Left forelimb (tissue), 1 donor: ENCODE data around the gene ABHD14A.
A peak's percentile ranks its signal among the peaks of the same experiment; 100 is the strongest.

Source experiments
- DNase-seq: peaks from one replicate; pipeline ENCODE4 v3.0.0-alpha.2; 2018; ENCODE audit warnings: low spot score

Gene ABHD14A

GRCh38 chr3:51997172-51997571 is 22.3 kb downstream of the ABHD14A start:
- no peak for DNase-seq

GRCh38 chr3:51997935-51998596 is 23.2 kb downstream of the ABHD14A start:
- no peak for DNase-seq

GRCh38 chr3:51998774-51999173 is 23.9 kb downstream of the ABHD14A start:
- DNase-seq, result no peak

DNA sequence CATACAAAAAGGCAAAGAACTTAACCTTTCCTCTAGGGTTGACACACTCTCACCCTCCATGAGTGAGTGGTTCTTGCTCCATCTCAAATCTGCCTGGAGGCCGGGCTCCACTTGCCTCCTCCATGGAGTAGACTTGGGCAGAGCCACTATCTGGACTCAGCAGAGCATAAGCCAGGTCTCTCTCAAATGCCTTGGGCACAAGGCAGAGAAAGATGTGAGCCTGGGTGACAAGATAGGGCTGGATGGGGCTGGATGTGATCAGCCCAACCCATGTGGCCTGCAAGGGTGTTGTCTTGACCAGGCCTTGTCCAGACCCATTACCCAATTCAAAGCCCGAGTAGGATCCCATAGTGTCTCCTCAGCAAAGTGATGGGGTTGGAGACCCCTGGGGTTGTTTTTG is 25.0 kb downstream of the ABHD14A start:
- no peak for DNase-seq

DNA sequence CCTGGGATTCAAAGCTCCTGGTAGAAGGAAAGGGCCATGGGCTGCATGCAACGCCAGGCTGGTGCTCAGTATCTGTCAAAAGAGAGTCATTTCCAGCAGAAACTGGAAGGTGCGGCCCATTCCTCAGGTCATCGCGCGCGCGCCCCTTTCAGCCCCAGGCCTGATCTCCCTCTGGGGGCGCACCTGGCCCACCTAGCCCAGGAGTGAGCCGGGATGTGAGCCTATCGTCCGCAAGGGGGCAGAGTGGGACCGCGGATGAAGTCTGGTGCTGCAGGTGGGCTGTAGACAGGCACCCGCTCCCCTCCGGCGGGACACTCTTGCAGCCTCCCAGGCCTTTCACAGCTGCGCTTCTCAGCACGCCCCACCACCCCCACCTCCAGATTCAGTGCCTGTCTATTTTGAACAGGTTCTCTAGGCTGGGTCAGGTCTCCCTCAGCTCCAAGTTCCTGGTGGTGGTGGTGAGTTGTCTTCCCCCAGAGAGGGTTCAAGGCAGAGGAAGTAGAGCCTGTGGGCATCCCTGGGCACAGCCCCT is 26.6 kb downstream of the ABHD14A start:
- DNase-seq, result peak; percentile 86

DNA sequence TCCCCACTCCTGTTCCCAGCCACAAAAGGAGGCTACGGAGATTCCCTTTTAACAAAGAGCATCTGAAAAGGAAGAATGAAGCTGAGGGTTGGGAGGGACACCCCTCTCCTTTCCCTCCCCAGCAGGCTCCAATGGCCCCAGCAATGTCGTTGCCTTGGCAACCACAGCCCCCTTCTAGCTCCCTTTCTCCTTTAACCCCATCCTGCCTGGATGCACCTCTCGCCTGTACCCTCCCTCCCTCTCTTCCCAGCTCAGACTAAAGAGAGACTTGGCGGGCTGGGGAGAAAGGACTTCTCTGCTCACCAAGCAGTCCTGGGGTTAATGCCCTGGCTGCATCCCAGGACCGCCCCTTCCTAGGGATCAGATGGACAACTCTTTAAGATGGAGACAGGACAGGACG is 27.9 kb downstream of the ABHD14A start:
- no peak for DNase-seq

- DNase-seq, result peak; percentile 78
These were observed 29.4 kb downstream of the ABHD14A start for GRCh38 chr3:52004163-52004787.

DNA sequence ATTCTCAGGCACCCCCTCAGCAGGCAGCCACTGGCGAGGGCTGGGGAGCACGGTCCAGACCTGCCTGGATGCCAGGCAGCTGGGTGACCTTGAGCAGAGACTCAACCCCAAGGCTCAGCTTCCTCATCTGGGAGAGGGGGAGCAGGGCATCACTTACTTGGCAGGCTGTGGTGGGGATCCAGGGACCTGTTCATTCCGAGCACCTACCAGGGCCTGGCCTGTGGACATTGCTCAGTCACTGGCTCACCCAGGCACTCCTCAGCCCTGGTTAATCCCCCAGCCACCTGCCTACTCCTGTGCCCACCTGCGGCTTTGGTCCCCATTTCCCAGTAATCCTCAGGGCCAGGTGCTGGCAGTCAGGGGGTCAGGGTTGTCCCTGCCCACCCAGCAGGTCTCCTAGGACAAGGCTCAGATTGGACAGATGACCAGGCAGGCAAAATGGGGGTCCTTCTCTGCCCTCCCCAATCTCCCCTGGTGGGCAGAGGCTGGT is 30.1 kb downstream of the ABHD14A start:
- DNase-seq, result no peak

DNA sequence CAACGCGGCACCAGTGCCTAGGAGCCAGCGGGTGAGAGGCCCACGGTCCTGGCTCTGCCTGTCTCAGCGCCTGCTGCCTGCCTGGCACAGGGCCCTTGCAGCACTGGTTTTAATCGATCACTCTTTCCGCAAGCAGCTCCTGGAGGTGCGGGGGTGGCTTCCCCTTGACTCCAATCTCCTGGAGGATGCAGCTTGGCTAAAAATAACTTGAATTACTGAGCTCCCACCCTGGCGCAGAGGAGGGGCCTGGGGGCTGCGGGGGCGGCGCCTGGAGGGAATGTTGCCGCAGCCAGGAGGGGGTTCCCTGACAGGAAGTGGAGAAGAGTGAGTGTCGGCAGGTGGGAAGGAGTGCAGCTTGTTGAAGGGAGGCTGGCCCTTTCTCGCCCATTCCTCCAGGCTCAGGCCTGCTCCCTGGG is 30.7 kb downstream of the ABHD14A start:
- DNase-seq, result peak; percentile 77

DNA sequence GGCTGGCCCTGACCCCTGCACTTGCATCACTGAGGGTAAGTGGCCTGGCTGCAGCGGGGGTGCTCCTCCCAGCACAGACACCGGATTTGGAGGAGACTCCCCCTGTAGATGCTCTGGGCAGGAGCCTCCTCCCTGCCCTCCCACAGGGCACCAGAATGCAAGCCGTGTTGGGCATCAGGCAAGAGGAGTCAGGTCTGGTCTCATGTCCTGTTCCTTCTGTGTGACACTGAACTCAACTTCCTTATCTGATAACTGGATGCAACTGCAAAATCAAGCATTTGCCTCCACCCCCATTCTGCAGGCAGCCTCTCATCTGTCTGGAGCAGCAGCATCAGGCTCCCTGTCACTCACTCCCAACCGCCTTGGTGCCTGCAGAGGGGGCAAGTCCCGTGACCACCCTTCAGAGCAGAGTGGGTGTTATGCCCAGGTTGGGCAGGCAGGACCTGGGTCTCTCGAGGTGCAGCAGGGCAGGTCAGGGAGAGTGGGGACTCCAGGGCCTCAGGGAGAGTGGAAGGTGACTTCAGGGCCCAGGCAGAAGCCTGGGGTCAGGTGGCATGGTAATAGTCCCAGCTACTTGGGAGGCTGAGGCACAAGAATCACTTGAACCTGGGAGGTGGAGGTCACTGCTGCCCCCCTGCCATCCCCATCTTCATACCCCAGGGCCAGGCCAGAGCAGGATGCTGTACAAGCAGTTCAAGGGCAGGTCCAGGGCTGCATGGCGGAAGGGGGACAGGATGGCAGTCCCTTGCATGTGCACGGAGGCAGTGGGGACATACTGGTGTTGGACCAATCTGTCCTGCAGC is 31.4 kb downstream of the ABHD14A start:
- no peak for DNase-seq

GRCh38 chr3:52006820-52007133 is 31.9 kb downstream of the ABHD14A start:
- no peak for DNase-seq

GRCh38 chr3:52007291-52007690 is 32.4 kb downstream of the ABHD14A start:
- no peak for DNase-seq

- no peak for DNase-seq
These were observed 35.6 kb downstream of the ABHD14A start for GRCh38 chr3:52010431-52010830.

GRCh38 chr3:52012699-52013098 is 37.8 kb downstream of the ABHD14A start:
- no peak for DNase-seq

DNA sequence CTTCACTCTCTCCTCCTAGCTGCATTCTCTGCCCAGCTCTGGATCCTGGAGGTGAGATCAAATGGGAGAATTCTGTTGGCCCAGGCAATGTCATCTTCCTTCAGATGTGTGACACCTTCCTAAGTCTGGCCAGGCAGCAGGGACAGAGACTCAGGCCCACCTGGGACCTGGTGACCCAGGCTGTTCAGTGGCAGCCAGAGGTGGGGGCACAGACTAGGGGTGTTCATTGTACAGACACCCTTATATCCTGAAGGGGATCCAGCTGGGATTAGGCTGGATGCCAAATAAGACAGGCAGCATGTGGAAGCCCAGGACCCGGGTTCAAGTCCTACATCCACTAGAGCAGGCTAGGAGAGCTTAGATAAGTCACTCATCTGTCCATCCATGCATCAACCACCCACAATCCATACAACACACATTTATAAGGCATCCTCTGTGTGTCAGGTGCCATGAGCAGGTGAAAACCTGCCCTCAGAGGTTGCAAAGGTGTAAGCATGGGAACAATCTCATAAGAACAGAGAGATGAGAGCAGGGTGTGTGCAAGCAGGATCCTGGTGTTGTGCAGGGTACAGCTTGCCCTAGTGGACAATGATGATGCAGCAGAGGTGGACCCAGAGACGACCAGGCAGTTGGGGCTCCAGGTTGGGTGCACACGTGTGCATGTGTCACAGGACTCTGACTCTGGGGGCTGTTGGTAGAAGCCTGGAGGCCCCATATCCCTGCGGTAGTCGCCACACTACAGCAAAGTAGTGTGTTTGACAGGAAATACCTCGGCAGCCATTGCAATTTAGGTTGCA is 39.1 kb downstream of the ABHD14A start:
- no peak for DNase-seq

DNA sequence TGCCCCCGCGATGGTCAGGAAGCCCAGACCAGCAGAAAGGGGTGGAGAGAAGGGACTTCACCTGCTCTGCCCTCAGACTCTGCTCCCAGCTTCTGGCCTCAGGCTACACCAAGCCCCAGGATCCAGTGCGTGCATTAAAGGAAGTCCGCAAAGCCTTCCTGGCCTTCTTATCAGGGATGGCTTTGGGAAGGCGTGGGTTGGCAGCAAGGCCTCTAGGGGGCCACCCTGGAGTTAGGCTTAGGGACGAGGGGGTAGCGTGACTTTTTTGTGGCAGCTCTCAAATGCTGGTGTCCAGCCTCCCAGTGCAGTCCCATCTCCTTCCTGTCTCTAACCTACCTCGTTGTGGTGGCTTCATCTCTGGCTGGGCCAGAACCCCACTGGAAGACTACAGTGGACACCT is 39.7 kb downstream of the ABHD14A start:
- DNase-seq, result no peak

DNA sequence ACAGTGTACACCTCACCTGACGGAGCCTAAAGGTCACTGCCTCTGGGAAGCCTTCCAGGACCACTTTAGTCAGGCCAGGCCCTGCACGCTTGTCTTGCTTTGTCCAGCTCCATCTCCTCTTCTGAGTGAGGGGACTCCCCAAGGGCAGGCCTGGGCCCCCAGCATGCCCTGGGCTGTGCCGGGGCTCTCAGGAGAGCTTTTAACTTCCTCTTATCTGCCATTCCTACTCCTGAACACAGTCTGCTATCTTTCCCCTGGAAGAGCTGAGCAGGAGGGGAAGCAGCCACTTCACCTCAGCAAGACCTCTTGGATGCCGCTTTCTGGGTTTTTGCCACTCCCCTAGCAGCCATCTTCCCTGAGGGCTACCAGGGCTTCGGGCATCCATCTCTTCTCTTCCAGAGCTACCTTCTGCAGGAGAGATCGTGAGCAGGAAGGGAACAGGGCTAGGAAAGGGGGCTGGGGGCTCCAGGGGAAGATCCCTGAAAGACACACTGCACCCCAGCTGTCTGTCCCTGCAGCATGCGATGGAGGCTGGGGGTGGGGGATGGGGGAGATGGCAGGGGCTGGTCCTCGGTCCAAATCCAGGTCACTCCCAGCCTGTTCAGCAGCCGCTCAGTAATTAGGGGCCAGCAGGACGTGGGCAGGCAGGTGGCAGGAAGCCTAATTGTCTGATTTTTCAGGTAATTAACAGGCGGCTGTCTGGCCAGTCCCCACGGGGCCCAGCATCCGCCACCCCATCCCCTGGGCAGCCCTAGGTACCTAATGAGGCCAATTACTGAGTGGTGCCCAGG is 40.8 kb downstream of the ABHD14A start:
- DNase-seq, result no peak

DNA sequence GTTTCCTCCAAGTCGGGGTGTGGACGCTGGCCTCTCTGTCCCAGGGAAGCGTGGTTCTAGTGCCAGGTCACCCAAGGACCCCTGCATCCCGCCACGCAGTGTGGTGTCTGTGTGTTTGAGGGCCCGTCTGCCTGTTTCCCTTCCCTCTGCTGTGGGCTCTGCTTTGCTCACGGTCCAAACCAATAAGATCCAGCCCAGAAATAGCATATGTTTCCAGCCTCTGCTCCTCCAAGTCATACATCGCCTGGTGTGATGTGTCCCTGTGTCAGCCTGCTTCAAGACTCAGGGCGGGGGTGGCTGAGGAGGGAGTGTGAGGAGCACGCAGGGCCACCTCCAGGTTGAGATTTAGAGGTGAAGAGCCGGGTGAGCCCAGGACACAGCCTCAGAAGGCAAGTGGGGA is 42.7 kb downstream of the ABHD14A start:
- no peak for DNase-seq

DNA sequence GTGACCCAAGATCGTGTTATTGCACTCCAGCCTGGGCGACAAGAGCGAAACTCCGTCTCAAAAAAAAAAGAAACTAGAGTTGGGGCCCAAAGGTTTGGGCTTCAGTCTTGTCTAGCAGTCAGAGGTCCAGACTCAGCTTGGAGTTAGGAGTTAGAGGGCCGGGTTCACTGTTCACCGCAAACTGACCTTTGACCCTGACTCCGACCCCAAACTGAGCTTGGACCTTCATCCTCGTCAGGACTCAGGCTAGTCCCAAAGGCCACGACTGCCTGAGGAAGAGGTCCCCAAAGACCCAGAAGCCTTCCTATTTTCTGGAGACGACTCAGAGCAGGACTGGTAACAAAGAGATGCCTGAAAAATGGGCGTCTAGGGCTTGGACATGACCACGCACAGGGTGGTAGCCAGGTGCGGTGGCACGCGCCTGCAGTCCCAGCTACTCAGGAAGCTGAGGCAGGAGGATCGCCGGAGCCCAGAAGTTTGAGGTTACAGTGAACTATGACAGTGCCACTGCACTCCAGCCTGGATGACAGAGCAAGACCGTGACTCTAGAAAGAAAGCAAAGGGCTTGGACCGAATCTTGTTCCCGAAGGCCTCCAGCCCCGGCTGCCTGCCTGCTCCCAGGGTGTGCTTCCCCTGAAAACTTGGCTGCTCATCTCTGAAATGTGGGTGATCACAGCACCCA is 43.6 kb downstream of the ABHD14A start:
- DNase-seq, result no peak

DNA sequence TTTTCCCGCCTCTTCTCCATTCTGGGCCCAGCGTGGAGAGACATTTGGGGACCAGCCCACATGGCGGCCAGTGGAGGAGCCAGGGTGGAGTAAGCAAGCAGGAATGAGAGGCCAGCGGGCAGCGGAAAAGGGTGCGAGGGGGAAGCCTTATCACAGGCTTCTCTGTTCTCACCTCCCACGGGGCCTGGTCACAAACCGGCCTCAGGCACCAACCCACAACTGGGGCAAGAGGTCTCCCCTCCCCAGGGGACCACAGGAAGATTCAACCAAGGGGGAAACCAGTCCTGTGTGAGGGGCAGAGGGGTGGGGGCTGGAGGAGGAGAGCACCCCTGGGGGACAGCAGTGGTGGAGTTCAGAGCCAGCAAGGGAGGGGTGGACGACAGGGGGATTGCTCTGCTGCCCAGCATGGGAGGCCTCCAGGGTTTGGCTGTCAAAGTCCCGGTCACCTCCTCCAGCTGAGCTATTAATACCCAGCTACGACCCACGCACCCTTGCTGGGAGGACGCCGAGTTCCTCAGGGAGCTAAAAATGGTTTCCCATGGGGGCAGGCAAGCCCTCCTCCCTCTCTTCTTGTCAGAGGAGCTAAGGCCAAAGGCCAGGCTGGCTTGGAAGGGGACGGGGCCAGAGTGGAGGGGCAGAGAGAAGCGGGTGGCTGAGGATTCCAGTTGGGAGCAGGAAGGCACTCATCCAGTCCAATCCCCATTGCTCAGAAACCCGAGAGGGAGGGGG is 44.7 kb downstream of the ABHD14A start:
- DNase-seq, result no peak
